Skeletal muscle cell (primary cell): ENCODE data around the gene HBB.

Experiments used
- DNase-seq: peaks from one replicate; pipeline ENCODE4 v3.0.0-alpha.2; 2010; ENCODE audit warnings: low read depth
- H3K4me3 ChIP-seq: 2 replicates; pipeline ENCODE4 v1.5.1; 2011; ENCODE audit warnings: low read depth, mild to moderate bottlenecking, control low read depth, low read length, moderate library complexity

HBB gene

DNA sequence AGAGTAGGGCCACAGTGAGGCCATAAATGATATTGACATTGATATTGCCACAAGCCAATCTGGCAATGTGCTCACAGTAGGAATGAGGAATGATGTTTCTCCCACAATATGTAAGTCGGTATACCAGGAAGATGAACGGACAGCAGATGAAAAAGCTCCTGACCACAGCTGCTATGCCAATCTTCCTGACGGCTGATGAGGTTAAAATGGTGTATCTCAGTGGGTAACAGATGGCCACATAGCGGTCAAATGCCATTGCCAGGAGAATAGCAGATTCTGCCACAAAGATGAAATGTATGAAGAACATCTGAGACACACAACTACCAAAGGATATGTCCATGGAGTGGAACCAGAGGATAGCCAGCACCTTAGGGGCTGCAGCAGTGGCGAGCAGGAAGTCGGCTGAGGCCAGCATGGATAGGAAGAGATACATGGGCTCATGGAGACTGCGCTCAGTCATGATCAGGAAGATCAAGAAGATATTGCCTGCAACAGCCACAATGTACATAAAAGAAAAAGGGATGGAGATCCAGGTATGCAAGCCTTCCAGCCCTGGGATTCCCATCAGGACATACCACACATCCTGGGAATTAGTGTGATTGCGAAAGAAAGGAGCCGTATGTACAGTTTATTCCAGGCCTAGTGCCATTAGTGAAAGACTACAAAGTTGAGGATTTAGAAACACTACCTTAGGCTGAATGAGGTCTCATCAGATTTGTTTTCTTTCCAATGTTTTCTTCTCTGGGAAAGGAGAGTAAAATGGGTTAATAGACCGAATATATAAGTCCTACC lies 48.6 kb downstream of the HBB start:
- no peak overlapping the region for H3K4me3 ChIP-seq
- no peak for DNase-seq
